Right kidney (tissue), 9 donors: Measurements from ENCODE around the gene LRRC4B.
"Not testable (repeated sequence)": the region's sequence is repeated elsewhere in the genome, so short reads cannot be mapped to it uniquely, and the experiment has no call there.

Experiments used
- DNase-seq: peaks from one replicate; pipeline ENCODE4 v3.0.0-alpha.2; 2016
- long read RNA-seq, 8 donors: transcript quantifications; one replicate each; lab custom pipeline, GENCODE V29; 2026

LRRC4B gene
- long read RNA-seq, donor 1, transcript LRRC4B-201 (3 exons, 2,958 nt), result major isoform, 6 of 6 reads
- long read RNA-seq, donor 1, partial matches to known transcripts, result 0 of 6 reads
- long read RNA-seq, donor 1, other reads (novel, unspliced or antisense), result 0 of 6 reads
- long read RNA-seq, donor 2, transcript LRRC4B-201 (3 exons, 2,958 nt), result major isoform, 11 of 11 reads
- long read RNA-seq, donor 2, partial matches to known transcripts, result 0 of 11 reads
- long read RNA-seq, donor 2, other reads (novel, unspliced or antisense), result 0 of 11 reads
- long read RNA-seq, donor 3, transcript LRRC4B-201 (3 exons, 2,958 nt), result major isoform, 5 of 5 reads
- long read RNA-seq, donor 3, partial matches to known transcripts, result 0 of 5 reads
- long read RNA-seq, donor 3, other reads (novel, unspliced or antisense), result 0 of 5 reads
- long read RNA-seq, donor 4, transcript LRRC4B-201 (3 exons, 2,958 nt), result major isoform, 7 of 13 reads
- long read RNA-seq, donor 4, partial matches to known transcripts, result 6 of 13 reads
- long read RNA-seq, donor 4, other reads (novel, unspliced or antisense), result 0 of 13 reads
- long read RNA-seq, donor 5, transcript LRRC4B-201 (3 exons, 2,958 nt), result major isoform, 9 of 9 reads
- long read RNA-seq, donor 5, partial matches to known transcripts, result 0 of 9 reads
- long read RNA-seq, donor 5, other reads (novel, unspliced or antisense), result 0 of 9 reads
- long read RNA-seq, donor 6, transcript LRRC4B-201 (3 exons, 2,958 nt), result major isoform, 10 of 15 reads
- long read RNA-seq, donor 6, partial matches to known transcripts, result 5 of 15 reads
- long read RNA-seq, donor 6, other reads (novel, unspliced or antisense), result 0 of 15 reads
- long read RNA-seq, donor 7, transcript LRRC4B-201 (3 exons, 2,958 nt), result major isoform, 17 of 43 reads
- long read RNA-seq, donor 7, partial matches to known transcripts, result 26 of 43 reads
- long read RNA-seq, donor 7, other reads (novel, unspliced or antisense), result 0 of 43 reads
- long read RNA-seq, donor 8, transcript LRRC4B-201 (3 exons, 2,958 nt), result major isoform, 5 of 5 reads
- long read RNA-seq, donor 8, partial matches to known transcripts, result 0 of 5 reads
- long read RNA-seq, donor 8, other reads (novel, unspliced or antisense), result 0 of 5 reads

GRCh38 chr19:50567882-50568727 lies at the start of gene LRRC4B:
TSS of gene LRRC4B (minus strand) at chr19:50568435. CDS start at chr19:50548838, 19,597 bp downstream.
- no peak for DNase-seq

GRCh38 chr19:50612504-50613404 lies 44.5 kb upstream of the LRRC4B start:
- DNase-seq, result not testable (repeated sequence)

GRCh38 chr19:50607874-50608785 lies 39.9 kb upstream of the LRRC4B start:
- DNase-seq, result peak; percentile 34

DNA sequence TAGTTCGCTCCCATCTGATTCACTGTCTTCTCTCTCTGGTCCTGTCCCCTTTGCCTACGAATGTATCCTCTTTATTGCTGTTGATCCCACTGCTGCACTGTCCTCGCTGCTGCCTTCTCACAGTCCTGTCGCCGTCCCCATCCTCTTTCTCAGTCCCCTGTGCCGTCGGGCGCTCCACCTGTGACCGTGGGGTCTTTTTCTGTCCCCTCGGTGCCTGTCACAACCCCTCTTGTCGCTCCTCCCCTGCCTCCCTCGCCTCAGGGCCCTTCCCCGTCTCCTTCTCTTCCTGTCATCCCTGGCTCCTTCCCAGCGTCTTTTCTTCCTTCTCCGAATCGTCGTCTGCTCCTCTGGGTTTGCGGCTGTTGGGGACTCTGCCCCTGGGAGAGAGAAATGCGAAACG lies 39.2 kb upstream of the LRRC4B start:
- no peak for DNase-seq

GRCh38 chr19:50606059-50606836 lies 38.0 kb upstream of the LRRC4B start:
- not testable (repeated sequence) for DNase-seq

DNA sequence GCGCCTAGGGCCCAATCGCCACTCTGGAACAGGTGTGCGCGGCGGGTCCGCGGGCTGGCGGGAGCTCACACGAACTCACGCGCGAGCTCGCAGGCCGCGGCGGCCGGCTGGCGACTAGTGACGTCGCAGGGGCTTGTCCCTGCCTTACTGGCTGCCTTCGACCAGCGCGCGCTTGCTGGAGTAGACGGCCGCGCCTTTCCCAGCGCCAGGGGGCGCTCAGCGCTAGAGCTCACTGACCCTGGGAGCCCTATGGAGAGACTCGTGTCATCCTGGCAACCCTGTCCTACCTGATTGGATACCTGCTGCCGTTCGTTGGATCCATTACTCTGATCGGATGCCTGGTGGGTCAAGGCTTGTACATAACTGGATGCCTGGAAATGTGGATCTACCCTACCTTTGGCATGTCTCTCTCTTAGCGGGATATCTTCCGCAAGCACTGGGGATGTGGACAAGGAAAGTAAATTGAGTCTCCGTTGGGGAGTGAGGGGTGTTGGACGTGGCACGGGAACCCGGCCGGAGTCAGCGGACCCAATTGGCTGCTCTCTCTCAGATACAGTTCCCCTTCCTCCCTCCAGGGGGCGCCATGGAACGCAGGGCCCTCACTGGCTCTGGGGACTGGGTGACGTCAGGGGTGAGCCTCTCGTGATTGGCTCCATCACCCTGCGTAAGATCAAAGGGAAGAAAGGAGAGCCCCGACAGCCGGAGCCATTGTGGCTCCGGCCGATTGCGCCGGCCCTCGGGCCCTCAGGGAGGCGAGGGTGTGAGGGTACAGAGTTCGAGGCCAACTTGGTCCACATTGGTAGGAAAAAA lies 36.2 kb upstream of the LRRC4B start:
- DNase-seq, result not testable (repeated sequence)

GRCh38 chr19:50602935-50603334 lies 34.7 kb upstream of the LRRC4B start:
- no peak for DNase-seq

DNA sequence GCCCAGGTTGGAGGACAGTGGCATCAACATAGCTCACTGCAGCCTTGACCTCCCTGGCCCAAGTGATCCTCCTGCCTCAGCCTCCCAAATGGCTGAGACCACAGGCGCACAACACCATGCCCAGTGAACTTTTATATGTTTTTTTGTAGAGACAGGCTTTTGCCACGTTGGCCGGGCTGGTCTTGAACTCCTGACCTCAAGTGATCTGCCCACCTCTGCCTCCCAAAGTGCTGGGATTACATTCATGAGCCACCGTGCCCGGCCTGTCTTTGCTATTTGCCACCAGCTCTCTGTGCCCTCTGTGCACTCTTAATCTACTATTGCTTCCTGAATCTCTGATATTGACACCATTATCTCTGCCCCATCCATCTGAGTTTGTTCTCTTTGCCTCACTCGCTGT lies 34.3 kb upstream of the LRRC4B start:
- no peak for DNase-seq

- DNase-seq, result no peak
These were observed 33.8 kb upstream of the LRRC4B start for GRCh38 chr19:50602089-50602422.

- no peak for DNase-seq
These were observed 33.3 kb upstream of the LRRC4B start for GRCh38 chr19:50601407-50602088.

DNA sequence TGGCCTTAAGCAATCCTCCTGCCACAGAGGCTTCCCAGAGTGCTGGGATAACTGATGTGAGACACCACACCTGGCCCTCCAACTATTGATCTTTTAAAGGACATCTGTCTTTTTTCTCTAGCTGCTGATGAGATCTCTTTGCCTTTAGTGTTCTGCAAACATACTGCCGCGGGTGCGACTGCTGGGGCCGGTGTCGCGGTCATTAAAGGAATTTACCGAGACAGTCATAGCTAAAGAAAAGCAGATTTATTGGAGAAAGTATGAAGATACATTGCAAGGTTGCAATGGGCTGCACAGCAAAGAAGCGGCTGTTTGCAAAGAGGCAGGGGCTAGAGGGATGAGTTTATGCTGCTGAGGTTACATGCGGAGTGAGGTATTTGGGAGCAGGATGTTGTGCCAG lies 31.2 kb upstream of the LRRC4B start:
- DNase-seq, result no peak

DNA sequence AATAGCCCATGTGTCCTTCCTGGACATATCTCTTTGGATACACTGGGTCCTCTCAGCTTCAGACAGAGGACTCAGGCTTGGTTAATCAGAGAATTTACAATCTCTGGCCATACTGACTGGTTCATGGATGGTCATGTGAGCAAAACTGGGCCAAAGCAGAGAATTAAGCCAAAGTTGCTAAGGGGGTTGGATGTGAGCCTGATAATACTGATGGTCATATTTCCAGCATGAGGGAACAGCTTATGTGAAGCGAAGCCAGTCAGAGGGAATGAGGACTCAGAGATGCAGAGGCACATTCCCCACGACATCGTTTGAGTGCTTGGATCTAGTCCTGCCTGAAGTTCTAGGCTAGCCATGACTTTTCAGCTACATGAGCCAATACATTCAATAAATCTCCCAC lies 22.0 kb upstream of the LRRC4B start:
- DNase-seq, result no peak

DNA sequence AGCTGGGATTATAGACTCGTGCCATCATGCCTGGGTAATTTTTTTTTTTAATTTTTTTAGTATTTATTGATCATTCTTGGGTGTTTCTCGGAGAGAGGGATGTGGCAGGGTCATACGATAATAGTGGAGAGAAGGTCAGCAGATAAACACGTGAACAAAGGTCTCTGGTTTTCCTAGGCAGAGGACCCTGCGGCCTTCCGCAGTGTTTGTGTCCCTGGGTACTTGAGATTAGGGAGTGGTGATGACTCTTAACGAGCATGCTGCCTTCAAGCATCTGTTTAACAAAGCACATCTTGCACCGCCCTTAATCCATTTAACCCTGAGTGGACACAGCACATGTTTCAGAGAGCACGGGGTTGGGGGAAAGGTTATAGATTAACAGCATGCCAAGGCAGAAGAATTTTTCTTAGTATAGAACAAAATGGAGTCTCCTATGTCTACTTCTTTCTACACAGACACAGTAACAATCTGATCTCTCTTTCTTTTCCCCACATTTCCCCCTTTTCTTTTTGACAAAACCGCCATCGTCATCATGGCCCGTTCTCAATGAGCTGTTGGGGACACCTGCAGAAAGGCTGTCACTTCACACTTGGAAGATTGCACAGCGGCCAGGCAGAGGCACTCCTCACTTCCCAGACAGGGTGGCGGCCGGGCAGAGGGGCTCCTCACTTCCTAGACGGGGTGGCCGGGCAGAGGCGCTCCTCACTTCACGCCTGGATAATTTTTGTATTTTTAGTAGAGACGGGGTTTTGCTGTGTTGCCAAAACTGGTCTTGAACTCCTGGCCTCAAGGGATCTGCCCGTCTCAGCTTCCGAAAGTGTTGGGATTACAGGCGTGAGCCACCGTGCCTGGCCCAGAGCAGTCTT lies 13.8 kb upstream of the LRRC4B start:
- not testable (repeated sequence) for DNase-seq

DNA sequence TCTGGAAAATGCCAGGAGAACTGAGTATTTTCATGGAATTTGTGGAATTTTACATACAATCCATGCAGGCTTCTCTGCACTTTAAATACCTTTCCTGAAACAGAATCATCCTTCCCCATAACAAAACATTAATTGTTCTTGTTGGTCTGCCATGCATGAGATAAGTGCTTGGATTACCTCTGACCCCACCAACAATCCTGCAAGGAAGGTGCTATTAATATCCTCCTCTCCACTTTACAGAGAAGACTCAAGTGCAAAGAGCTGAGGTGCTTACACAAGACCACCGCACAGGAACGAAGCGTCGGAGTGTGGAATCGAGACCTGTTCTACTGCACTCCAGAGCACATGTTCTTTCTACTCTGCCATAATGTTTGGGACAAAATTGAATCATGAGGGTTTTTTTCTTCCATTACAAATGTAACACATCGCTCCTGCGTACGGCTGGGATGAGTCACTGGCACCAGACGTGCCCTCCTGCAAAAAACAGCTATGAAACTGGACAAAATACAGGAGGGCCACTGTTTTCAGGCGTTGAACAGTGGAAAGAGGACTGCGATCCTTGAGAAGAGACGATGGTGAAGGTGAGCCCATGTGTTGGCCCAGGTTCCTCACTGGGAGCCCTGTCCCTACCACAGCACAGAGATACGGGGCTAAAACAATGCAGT lies 12.9 kb upstream of the LRRC4B start:
- no peak for DNase-seq

DNA sequence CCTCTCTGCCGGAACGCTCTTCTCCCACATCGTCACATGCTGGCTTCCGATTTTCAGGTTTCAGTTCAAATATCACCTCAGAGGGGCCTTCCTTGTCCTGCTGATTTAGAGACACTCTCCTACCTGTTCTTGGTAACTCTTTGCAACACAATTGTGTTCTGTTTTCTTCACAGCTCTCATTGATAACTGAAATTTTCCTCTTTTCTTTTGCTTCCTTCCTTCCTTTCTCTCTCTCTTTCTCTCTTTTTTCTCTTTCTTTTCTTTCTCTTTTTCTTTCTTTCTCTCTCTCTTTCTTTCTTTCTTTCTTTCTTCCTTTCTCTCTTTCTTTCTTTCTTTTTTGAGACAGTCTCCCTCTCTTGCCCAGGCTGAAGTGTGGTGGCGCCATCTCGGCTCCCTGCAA lies 12.0 kb upstream of the LRRC4B start:
- no peak for DNase-seq

- DNase-seq, result not testable (repeated sequence)
These were observed 8.5 kb upstream of the LRRC4B start for GRCh38 chr19:50576769-50577168.
